Subcutaneous abdominal adipose tissue (tissue), 5 donors: ENCODE data around the gene RAP1GAP.

ENCODE experiments used
- H3K27ac ChIP-seq: one replicate; pipeline ENCODE4 v1.7.0; 2013; ENCODE audit warnings: low read depth, mild to moderate bottlenecking, inconsistent platforms, low read length, moderate library complexity
- H3K27me3 ChIP-seq, 5 donors: one replicate each; pipeline ENCODE4 v1.7.0; 2013; ENCODE audit warnings: low read length in 5 of 5, inconsistent platforms in 1 of 5; ENCODE audit not compliant: control insufficient read depth in 5 of 5, insufficient read depth in 4 of 5
- H3K36me3 ChIP-seq, 5 donors: one replicate each; pipeline ENCODE4 v1.7.0; 2013; ENCODE audit warnings: low read length in 5 of 5; ENCODE audit not compliant: control insufficient read depth in 5 of 5, insufficient read depth in 5 of 5
- H3K4me1 ChIP-seq, 5 donors: one replicate each; pipeline ENCODE4 v1.7.0; 2013; ENCODE audit warnings: low read length in 5 of 5, mild to moderate bottlenecking in 3 of 5, moderate library complexity in 1 of 5; ENCODE audit not compliant: control insufficient read depth in 5 of 5, insufficient read depth in 5 of 5
- H3K4me3 ChIP-seq, 5 donors: one replicate each; pipeline ENCODE4 v1.7.0; 2013; ENCODE audit warnings: low read length in 5 of 5, low read depth in 1 of 5
- H3K9ac ChIP-seq, 5 donors: one replicate each; pipeline ENCODE4 v1.7.0; 2013; ENCODE audit warnings: low read length in 5 of 5, mild to moderate bottlenecking in 4 of 5, moderate library complexity in 3 of 5
- H3K9me3 ChIP-seq, 5 donors: one replicate each; pipeline ENCODE4 v1.7.0; 2013; ENCODE audit warnings: low read length in 5 of 5; ENCODE audit not compliant: control insufficient read depth in 5 of 5
- donor health status: healthy.
- donor health status: healthy.
- donor health status: healthy.
- donor health status: healthy.
- donor health status: healthy.

RAP1GAP gene

DNA sequence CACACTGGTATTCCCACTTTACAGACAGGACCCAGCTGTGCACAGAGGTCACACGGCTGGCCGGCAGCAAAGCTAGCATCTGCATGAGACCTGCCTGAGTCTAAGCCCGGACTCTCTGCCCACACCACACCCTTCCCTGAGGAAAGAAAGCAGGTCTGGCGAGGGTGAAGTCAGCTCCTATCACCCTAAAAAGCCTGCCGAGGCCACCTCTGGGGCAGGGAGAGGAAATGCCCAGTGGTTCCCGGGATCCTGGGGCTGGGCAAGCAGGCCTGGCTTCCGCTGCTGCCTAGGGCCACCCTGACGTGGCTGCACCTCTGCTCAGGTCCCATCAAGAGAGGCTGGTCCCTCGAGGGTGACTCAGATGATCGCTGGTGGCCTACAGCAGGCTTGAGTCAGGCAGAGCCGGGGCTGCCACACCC is 42.2 kb downstream of the RAP1GAP start:
- H3K9me3 ChIP-seq: no peaks in the 10 kb centered on the region
- peaks cover 18 to 44% (median 39%) of the 10 kb centered on the region in 5 donors for H3K27me3 ChIP-seq
- H3K27ac ChIP-seq: no peak overlapping the region
- no peaks in the 10 kb centered on the region for H3K36me3 ChIP-seq
- no peak overlapping the region for H3K9ac ChIP-seq
- H3K4me1 ChIP-seq: peaks cover 0 to 8% (median 4%) of the 10 kb centered on the region in 5 donors
- H3K4me3 ChIP-seq: no peak overlapping the region

DNA sequence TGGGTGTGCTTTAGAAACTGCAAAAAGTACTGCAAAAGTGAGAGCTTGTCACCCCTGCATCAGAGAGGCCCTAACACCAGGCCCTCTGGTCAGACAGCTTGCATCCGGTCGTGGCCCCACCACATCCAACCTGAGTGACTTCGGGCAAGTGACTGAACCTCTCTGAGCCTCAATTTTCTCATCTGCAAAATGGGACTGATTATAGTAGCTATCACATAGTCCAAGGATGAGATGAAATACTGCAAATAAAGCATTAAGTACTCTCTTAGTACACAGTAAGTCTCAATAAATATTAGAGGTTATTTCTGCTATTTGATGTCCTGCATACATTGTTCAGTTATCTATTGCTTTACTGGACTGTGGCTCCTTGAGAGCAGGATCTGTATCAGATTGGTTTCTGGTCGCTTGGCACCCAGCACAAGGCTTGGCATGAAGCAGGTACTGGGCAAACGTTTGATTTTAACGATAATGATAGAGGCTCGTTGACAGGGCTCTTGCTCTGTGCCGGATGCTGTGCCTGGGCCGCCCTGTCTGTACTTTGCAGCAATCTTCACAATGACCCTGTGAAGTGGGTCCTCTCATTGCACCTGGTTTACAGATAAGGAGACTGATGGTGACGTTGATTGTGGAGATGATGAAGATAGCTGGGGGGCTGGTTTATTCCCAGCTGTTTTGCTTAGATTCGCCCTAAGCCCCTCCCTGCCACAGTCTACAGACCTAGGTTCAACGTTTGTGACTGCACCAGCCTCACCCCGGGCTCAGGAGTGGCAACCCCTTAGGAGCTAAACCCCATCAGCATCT is 43.6 kb downstream of the RAP1GAP start:
- peaks cover 12 to 49% (median 43%) of the 10 kb centered on the region in 5 donors for H3K27me3 ChIP-seq
- H3K4me1 ChIP-seq: peaks cover 0 to 10% (median 7%) of the 10 kb centered on the region in 5 donors
- H3K9ac ChIP-seq: no peak overlapping the region

DNA sequence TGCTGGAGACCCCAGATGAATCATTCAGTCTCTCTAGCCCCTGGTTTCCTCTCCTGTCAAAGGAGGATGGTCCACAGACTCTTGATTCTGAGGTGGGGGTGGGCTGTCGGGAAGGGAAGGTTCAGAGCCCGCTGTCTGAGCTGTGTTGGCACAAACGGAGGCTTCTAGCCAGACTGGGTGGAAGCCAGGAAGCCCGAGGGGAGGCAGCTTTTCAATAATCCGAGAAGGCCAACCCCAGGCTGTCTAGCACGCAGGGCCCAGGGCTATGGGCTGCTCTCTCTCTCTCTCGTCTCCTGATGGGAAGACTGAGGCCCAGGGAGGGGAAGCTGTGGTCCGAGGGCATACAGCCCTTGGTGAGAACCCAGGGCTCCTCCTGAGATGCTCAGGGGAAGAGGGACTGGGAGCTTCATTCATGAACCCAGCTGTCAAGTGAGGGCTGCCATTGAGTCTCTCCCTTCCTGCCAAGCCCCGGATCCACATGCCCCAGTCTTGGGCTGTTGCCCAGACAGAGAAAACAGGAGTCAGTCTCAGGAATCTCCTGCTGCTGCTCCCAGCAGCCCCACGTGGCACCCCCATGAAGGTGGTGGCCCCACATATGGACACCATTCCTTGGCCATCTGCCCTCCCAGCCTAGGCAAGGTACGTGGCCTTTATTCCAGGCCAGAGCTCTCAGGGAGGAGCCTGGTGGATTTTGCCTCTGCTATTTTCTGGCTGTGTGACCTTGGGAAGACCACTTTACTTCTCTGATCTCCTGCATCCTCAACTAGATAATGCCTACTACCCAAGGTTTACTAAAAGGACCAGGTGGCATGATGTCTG is 44.4 kb downstream of the RAP1GAP start:
- H3K9ac ChIP-seq: no peak overlapping the region

More for the DNA sequence above, 43.6 kb downstream of the RAP1GAP start:
- no peaks in the 10 kb centered on the region for H3K36me3 ChIP-seq
- no peaks in the 10 kb centered on the region for H3K9me3 ChIP-seq
- H3K4me3 ChIP-seq: no peak overlapping the region
- H3K27ac ChIP-seq: no peak overlapping the region

DNA sequence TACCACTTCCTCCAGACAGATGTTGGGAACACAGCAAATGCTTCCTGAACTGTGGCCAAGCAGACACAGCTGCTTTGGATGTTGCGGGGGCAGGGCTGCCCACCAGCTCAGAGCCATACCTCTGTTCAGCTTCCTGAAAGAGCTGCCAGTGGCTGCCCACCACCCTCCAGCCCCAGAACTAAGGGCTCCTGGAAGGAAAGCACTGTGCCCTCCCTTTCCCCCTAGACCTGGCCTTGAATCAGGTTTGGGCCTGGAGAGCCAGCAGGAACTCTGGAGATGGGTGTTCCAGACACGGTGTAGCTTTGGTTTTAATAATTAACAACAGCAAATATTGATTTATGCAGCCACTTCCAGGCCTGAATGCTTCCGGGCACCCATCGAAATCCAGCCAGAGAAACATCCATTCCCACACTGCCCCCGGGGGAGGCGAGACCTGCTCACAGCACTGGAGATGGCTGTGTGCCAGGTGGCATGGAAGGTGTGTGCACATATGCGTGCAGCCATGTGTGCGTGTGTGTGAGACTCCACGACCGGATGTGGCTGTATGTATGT is 45.7 kb downstream of the RAP1GAP start:
- Histone ChIP-seq H3K36me3 (no peaks in the 10 kb centered on the region), H3K27ac (no peak overlapping the region), H3K9me3 (no peaks in the 10 kb centered on the region), H3K9ac (peak overlapping the region in 1 of 5 donors; percentile 5), H3K4me3 (no peak overlapping the region), H3K27me3 (peaks cover 7 to 55% (median 42%) of the 10 kb centered on the region in 5 donors), H3K4me1 (peaks cover 0 to 13% (median 10%) of the 10 kb centered on the region in 5 donors)

More for the DNA sequence above, 44.4 kb downstream of the RAP1GAP start:
- Histone ChIP-seq H3K4me1 (peaks cover 0 to 13% (median 10%) of the 10 kb centered on the region in 5 donors), H3K27me3 (peaks cover 9 to 51% (median 48%) of the 10 kb centered on the region in 5 donors), H3K36me3 (no peaks in the 10 kb centered on the region), H3K4me3 (no peak overlapping the region), H3K27ac (no peak overlapping the region), H3K9me3 (no peaks in the 10 kb centered on the region)

DNA sequence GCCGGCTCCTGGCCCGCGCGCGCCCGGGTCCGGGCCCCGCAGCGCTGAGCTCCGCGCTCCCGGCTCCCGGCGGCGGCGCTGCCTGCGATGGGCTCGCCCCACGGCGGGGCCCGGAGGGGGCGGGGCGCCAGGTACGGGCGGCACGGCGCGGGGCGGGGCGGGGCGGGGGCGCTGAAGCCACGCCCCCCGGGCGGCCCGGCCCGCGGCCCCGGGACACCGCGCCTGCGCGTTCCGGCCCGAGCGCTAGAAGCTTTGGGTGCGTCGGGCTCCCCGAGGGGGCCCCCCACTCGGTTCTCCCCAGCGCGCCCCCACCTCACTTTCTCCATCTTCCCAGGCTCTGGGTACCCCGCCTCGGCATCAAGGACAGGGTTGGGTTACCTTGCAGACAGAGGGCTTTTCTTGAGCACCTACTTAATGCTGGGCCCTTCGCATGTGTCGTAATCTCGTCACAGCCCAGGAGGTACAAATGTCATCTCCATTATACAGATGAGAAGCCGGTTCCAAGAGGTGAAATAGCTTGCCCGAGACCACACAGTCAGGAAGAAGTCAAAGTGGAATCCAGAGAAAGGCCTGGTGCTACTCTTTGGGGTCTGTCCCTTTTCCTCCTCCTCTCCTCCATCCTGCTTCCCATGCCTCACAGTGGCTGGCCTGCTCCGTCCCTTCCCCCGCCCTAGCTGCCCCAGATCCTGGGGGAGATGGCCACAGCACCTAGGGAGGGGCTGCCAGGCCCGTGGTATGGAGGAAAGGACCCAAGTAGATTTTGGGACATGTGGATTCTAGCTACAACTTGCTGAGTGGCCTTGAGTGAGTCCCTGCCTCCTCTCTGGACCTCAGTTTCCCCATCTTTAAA is 46.5 kb downstream of the RAP1GAP start:
- Histone ChIP-seq H3K9me3 (no peaks in the 10 kb centered on the region), H3K4me3 (peak overlapping the region in 1 of 5 donors; percentile 6), H3K27me3 (peaks cover 7 to 52% (median 42%) of the 10 kb centered on the region in 5 donors), H3K27ac (no peak overlapping the region), H3K4me1 (peaks cover 0 to 13% (median 10%) of the 10 kb centered on the region in 5 donors), H3K36me3 (no peaks in the 10 kb centered on the region), H3K9ac (no peak overlapping the region)

DNA sequence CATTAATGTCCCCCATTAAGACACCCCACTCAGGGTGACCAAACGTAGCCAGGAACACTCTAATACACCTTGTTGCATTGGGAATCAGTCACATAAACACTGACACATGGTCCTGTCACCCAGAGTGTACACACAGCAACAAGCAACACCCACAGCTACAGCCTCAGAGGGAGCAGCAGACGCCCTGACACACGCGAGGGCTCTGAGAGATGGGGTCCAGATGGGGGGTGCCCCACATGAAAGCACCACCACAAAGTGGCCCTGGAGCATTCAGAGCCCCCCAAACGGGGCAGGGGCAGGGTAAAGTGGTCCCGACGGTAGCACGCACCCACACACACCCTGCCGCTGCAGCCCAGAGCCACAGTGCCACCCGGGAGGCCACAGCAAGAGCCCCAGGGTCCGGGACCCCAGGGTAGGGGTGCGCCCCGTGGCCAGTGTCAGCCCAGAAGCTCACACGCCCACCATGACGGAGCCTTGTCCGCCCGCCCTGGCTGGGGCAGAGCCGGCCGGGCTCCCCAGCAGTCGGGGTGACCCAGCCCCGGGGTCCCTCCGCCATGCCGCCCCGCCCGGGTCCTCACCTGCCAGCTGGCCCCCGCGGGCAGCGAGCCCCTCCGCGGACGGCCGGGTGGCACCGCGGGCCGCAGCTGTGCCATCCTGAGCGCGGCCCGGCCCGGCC is 47.3 kb downstream of the RAP1GAP start:
- H3K9ac ChIP-seq: no peak overlapping the region
- no peaks in the 10 kb centered on the region for H3K36me3 ChIP-seq
- H3K9me3 ChIP-seq: no peaks in the 10 kb centered on the region
- H3K27me3 ChIP-seq: peaks cover 7 to 52% (median 42%) of the 10 kb centered on the region in 5 donors
- peaks cover 0 to 13% (median 10%) of the 10 kb centered on the region in 5 donors for H3K4me1 ChIP-seq
- H3K4me3 ChIP-seq: peak overlapping the region in 1 of 5 donors; percentile 27
- no peak overlapping the region for H3K27ac ChIP-seq

DNA sequence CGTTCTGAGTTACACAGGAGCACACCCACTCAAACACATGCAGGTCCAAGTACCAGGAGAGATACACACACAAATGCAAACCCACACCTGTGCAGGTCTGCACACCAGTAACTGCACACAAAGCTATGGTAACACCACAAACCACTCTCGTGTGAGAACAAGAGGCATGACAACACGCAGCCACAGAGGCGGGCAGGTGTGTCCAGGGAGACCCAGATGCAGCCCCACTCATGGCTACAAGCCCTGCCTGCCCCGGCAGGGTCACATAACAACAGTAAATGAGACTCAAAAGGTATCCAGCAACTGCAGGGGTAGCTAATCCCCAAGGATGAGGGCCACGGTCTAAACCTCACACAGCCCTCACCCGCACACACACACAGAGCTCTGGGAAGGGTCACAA is 48.1 kb downstream of the RAP1GAP start:
- no peak overlapping the region for H3K27ac ChIP-seq
- peaks cover 7 to 52% (median 41%) of the 10 kb centered on the region in 5 donors for H3K27me3 ChIP-seq
- no peak overlapping the region for H3K9ac ChIP-seq
- no peak overlapping the region for H3K4me3 ChIP-seq
- peaks cover 0 to 13% (median 10%) of the 10 kb centered on the region in 5 donors for H3K4me1 ChIP-seq
- H3K36me3 ChIP-seq: no peaks in the 10 kb centered on the region
- no peaks in the 10 kb centered on the region for H3K9me3 ChIP-seq

DNA sequence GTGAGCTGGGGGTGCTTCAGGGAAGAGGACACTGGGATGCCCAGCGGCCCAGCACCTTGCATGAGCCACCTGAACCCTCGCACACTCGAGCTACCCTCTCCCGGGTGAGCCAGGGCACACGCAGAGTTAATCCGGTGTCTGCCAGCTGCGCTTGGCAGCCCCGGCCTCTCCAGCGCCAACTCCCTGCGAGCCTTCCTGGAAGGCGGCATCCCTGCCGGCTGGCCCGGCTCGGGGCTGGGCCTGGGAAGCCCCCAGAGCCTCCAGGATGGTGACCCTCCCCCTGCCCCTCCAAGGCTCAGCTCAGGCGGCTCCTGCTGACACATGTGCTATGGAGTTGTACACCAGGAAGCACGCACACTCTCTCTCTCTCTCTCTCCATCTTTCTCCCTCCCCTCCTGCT is 48.7 kb downstream of the RAP1GAP start:
- Histone ChIP-seq H3K27ac (no peak overlapping the region), H3K36me3 (no peaks in the 10 kb centered on the region), H3K4me1 (peaks cover 0 to 13% (median 10%) of the 10 kb centered on the region in 5 donors), H3K27me3 (peaks cover 7 to 52% (median 37%) of the 10 kb centered on the region in 5 donors), H3K9ac (no peak overlapping the region), H3K4me3 (no peak overlapping the region), H3K9me3 (no peaks in the 10 kb centered on the region)

DNA sequence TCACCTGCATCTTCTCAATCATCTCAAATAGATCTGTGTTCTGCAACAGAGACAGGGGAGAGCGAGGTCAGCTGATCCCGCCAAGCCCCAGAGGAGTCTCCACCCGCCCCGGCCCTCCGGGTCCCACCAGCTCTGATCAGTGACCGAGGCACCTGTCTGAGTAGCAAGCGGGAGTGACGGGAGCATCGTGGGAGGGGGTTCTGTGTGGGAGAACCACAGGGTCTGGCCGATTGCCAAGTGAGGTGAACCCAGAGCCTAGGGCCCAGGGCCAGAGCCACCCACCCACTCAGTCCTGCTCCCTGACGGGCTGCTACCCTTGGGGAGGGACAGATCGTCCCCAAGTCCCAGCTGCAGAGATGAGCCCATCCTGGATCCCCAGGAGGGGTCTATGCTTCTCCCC is 49.1 kb downstream of the RAP1GAP start:
- Histone ChIP-seq H3K27me3 (peaks cover 7 to 52% (median 37%) of the 10 kb centered on the region in 5 donors), H3K9me3 (no peaks in the 10 kb centered on the region), H3K4me1 (peaks cover 0 to 13% (median 10%) of the 10 kb centered on the region in 5 donors), H3K4me3 (no peak overlapping the region), H3K36me3 (no peaks in the 10 kb centered on the region), H3K27ac (no peak overlapping the region), H3K9ac (no peak overlapping the region)
